NCI-H510A (cell line): Measurements from ENCODE around the gene OR4D10.
"Not testable (repeated sequence)": the region's sequence is repeated elsewhere in the genome, so short reads cannot be mapped to it uniquely, and the experiment has no call there.

ENCODE experiments used
- DNase-seq: peaks from one replicate; lab custom pipeline; 2025; lab: John Stamatoyannopoulos, UW

OR4D10 gene

DNA sequence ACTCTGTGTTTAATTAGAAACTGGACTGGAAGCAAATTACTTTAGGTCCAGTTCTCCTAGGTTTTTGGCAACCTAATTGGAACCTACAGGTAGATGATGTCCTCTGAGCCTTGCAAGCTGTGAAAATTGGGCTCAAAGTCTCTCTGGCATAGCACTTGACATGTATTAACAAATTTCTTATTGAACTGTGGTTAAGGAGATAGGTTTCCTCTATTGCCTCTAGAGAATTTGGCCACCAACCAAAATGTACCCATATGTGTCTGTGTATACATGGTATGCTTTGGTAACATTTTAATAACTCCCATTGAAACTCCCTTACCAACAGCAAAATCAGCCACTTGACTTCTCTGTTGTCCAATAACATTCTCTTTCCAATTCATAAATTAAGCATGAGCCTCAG, at the start of gene OR4D10:
Gene OR4D10, plus strand, starts transcription at position 301 of the 400 bp plus-strand sequence. CDS start 4,115 bp downstream, outside the sequence.
- DNase-seq: no peak

DNA sequence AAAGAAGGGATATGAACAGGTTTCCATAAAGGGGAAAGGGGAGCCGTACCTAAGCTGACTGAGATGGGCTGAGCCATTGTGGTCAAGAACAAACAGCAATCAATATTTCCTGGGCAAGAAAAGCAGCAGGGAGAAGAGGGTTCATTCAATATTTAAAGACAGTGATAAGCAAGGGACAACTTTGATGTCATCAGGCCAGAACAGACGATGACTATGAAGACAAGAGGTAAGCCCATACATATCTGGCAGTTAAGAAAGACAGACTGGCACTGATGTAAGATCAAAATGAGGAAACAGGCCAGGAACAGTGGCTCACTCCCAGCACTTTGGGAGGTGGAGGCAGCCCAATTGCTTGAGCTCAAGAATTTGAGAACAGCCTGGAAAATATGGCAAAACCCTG, 49.3 kb upstream of the OR4D10 start:
- no peak for DNase-seq

DNA sequence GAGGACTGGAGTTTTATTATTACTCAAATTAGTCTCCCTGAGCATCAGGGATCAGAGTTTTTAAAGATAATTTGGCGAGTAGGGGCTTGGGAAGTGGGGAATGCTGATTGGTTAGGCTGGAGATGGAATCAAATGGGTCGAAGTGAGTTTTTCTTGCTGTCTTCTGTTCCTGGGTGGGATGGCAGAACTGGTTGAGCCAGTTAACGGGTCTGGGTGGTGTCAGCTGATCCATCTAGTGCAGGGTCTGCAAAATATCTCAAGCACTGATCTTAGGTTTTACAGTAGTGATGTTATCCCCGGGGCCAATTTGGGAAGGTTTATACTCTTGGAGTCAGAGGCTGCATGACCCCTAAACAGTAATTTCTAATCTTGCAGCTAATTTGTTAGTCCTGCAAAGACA, 48.0 kb upstream of the OR4D10 start:
- no peak for DNase-seq

DNA sequence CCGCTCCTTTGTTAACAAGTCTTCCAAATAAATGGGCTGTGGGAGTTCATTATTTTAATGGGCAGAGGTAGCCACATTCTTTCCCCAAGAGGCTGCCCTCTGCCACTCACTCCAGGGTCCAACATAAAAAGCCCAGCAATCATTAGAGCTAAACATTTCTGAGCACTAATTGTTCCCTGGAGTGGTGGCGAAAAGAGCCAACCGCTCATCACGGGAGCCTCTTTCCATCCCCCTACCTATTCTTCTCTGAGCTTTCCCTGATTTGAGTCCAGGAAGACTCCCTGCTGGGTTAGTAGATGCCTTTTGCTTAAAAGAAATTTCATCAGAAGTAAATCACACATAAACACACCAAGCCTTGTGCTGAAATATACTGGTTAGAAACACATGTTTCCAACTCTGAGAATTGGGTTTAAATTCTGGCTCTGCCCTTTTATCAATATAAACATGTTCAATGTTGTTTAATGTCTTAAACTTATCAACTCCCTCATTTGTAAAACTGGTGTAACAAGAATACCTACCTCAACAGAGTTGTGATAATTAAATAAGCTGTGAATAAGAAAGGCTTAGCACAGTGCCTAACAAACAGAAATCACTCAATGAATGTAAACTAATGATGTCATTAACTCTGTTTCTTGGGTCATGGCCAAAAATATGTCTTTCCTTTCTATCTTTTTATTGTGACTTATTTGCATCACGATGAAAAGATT, 46.6 kb upstream of the OR4D10 start, which contains the start of gene OR5A2:
Gene OR5A2, minus strand, starts transcription at position 53 of the 707 bp plus-strand sequence. CDS start 3,460 bp downstream, outside the sequence.
- no peak for DNase-seq

DNA sequence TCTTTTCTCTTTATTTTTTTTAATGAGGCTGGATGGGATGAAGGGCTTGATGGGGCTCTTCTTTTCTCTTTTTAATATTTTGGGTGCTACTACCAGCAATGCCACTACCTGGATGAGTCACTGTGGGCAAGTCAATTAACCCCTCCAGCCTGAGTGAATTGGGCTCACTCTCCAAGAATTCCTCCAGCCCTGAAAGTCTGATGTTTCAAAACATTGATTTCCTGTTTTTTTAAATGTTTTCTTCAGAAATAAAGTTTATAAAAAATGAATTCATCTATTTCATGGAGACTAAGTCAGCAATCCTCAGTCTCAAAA, 46.1 kb upstream of the OR4D10 start:
- DNase-seq: no peak

DNA sequence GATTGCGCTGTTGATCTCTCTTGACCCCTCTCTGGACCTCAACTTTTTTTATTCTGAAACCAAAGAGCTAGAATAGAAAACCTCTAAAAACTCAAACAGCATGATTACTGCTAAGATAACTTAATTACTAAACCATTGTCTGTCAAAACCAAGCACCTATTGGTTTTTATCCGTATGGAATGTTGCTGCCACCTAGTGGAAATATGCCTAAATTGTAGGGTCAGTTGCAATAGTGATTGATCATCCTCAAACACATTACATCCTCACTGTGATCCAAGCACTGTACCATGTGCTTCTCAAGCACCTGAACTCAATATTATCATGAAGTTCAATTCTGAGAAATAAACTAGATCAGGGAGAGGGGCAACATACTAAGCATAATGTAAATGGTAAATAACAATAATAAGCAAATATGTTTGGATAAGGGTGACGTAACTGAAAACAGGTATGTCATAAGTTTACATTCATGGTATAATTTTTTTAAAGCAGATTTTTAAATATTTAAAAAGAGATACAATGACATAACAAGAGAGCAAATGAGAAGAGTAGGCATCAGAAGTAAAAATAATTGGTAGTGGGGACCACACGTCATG, 43.1 kb upstream of the OR4D10 start:
- peak; percentile 0 for DNase-seq

DNA sequence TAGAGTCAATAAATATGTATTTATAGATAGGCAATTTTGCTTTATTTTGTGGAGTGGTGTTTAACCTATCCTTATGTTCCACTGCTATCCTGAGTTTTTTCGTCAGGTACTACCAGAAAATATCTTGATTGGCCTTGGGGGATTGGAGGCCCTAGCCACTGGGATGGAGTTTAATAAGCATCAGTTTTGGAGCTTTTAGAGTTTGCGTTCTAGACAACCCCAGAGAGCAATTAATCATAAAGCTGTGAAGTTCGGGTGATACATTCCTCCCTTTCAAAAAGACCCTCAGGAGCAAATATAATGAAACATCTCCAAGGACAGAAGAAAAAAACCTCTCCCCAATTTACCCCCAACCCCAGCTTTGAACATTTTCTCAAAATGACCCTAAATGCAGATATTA, 36.9 kb upstream of the OR4D10 start, which contains the start of gene OR5A1:
Gene OR5A1, plus strand, starts transcription at position 301 of the 400 bp plus-strand sequence. CDS start 6,700 bp downstream, outside the sequence.
- DNase-seq: no peak

DNA sequence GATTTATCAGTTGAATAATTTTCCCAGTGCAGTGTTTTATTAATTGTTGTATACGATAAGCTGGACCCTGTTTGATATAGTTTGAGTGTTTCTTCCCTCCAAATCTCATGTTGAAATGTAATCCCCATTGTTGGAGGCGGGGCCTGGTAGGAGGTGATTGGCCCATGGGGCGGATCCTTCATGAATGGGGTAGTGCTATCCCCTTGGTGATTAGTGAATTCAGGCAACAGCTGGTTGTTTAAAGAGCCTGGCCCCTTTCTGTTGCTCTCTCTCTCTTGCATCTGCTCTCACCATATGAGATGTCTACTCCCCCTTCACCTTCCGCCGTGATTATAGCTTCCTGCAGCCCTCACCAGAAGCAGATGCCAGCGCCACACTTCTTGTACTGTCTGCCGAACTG, 35.3 kb upstream of the OR4D10 start:
- no peak for DNase-seq

DNA sequence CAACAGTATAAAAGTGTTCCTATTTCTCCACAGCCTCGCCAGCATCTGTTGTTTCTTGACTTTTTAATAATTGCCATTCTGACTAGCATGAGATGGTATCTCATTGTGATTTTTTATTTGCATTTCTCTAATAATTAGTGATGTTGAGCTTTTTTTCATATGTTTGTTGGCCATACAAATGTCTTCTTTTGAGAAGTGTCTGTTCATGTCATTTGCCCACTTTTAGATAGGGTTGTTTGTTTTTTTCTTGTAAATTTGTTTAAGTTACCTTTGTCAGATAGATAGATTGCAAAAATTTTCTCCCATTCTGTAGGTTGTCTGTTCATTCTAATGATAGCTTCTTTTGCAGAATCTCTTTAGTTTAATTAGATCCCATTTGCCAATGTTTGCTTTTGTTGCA, 27.5 kb upstream of the OR4D10 start:
- DNase-seq: not testable (repeated sequence)

DNA sequence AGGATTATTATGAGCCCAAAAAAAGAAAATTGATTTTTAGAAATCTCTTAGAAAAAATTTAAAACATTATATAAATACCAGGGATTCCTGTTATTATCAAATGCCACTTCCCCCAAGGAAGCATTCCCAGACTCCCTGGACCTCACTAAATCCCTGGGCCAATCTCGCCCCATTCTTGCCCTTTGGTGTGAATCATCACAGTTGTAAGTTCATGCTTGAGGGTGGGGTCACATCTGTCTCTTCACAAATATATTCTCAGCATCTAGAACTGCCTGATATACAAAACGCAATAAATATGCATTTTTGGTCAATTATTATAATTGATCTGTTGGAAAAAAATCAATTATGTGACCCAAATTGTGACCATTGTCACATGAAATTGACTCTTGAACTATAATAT, 24.6 kb upstream of the OR4D10 start:
- no peak for DNase-seq

DNA sequence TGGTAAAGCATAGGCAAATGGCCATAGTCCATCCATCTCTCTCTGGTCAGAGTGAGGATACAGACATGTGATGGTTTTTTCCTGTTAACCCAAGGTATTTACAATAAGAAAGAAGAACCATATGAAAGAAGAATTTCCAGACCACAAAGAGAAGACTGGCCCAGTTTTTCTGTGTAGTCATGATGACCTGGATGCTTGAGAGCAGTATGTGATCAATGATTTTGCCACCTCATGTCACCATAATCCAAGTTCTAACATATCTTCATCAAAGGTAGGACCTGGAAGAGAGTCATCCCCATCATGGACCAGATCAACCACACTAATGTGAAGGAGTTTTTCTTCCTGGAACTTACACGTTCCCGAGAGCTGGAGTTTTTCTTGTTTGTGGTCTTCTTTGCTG, 16.5 kb upstream of the OR4D10 start, which contains the start of gene OR4D6:
Gene OR4D6, plus strand, starts transcription at position 301 of the 400 bp plus-strand sequence. Its CDS starts 0 bp downstream, at position 301.
- DNase-seq: no peak

DNA sequence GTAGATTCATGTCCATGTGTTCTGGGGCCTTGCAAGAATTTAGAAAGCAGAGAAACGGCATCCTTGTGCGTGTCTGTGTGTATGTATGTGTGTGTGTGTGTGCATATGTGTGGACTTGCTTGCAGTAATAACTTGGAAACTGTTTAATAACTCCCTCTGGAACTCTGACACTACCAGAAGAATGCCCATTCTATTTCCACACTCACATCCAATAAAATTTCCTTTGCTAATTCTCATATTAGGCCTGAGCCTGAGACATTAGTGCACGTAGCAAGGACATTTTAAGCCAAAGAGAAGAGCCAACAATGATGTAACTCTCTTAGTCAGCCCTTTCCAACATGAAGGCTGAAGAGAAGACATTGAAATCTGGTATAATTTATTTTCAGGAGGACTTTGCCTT, 13.2 kb upstream of the OR4D10 start:
- DNase-seq: no peak

DNA sequence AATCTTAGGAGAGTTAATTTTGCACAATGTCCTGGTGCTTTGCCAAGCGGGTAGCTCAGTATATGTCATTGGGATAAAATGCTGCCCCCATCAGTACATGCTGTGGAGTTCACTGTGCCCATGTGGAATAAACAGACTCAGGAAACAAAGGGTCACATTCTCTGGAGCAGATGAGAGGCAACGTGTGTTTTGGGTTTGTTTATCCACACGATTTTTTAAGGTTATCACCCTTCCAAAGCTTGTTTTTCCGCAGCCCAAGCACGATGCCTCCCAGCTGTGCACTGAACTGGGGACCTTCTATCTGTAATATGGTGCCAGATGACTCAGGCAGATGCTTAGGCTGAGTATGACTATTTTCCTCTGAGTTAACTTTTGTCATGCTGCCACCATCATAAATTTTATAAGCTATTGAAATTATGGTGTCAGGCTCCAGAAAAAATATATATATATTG, 9.9 kb upstream of the OR4D10 start:
- no peak for DNase-seq

DNA sequence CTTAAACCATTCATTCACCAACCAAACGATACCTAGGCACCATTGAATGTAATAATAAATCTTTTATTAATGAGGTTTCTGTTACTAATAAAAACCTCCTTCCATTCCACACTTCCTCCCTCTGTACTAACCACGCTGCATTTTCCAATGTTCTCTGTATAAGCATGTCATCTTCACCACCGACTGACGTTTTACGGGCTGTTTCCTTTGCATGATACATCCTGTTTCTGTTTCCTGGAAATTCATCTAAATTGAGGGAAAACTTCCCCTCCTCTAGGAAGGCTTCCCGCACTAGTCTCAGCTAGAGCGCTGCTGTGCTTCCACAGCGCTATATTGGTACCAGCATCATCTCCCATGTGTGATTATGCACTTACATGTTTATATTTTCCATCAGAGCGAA, 2.1 kb downstream of the OR4D10 start:
- no peak for DNase-seq

DNA sequence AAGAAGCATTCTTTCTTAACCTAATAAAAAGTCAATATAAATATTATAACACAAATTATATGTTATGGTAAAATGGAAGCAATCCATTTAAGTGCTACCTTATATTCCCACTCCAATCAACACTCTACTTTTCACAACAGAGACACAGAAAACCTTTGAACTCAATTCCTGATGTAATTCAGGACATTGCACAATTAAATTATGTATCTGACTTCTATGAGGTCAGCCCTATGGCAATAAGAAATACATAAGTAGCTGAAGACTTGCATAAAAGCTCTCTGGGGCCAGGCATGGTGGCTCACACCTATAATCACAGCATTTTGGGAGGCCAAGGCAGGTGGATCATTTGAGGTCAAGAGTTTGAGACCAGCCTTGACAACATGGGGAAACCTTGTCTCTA, 6.8 kb downstream of the OR4D10 start:
- no peak for DNase-seq

DNA sequence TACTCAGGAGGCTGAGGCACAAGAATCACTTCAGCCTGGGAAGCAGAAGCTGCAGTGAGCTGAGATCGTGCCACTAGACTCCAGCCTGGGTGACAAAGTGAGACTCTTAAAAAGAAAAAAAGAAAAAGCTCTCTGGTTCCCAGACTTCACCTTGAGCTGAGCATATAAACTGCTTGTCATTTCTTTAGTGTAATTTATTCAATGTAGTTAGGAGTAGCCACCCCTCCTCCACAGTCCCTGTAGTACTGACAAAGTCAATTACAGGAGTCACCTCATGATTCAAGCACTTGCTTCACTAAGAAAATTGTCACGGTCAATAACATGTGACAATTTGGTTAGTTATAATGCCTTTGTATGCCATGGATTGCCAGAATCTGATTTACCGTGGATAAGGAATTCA, 7.2 kb downstream of the OR4D10 start:
- DNase-seq: no peak

DNA sequence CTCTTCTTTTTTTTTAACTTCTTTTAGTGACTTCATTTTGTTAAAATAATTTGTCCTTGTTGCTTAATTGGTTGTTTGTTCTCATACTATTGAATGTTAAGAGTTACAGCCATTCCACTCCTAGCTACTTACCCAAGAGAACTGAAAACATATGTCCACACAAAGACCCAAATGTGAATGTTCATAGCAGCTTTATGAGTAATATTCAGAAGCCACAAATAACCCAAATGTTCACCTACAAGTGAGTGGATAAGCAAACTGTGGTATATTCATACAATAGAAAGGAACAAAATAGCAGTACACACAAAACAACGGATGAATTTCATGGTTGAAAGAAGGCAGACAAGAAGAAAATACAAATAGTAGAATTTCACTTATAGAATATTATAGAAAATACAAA, 28.8 kb downstream of the OR4D10 start:
- no peak for DNase-seq

DNA sequence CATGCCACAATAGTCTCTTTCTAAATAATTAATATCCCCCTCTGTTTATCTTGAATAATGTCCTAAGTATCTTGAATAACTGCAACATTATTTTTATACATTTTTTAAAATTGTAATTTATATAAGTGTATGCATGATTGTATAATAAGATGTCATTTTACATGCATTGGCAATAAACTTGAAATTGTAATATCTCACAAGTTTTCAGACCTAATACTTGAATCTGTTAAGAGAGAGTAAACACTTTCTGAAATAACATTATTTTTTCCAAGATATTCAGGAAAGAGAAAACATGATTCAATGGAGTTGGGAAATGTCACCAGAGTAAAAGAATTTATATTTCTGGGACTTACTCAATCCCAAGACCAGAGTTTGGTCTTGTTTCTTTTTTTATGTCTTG, 30.2 kb downstream of the OR4D10 start, which contains the start of gene OR4D11:
Gene OR4D11, plus strand, starts transcription at position 301 of the 400 bp plus-strand sequence. Its CDS starts 0 bp downstream, at position 301.
- no peak for DNase-seq

DNA sequence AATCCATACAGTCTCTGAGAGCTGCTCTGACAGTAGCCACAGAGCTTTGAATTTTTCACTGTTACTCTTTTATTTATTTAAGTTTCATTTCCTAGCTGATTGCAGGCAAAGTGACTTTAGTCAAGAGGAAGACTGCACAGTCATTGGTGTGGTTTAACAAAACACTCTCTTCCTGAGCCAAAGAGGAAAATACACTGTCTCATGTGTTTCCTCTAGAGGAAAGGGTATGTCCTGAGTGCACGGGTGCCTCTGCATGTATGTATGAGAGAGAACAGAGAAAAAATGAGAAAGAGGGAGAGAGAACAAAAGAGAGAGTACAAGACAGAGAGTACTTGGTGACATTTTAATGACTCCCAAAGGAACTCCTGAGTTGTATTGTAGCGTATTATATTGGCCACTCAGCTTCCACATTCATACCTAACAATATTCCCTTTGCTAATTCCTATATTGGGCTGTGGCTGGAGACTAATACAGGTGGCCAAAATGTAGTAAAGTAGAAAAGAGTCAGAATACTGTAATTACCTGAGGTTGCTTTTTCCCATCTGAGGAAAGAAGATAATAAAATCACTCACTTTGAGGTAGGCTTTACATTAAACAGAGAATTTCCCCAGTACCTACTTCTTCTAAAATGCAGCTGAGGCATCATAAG, 38.0 kb downstream of the OR4D10 start, which contains the start of gene OR4D9:
Gene OR4D9, plus strand, starts transcription at position 599 of the 649 bp plus-strand sequence. CDS start 3,374 bp downstream, outside the sequence.
- no peak for DNase-seq

DNA sequence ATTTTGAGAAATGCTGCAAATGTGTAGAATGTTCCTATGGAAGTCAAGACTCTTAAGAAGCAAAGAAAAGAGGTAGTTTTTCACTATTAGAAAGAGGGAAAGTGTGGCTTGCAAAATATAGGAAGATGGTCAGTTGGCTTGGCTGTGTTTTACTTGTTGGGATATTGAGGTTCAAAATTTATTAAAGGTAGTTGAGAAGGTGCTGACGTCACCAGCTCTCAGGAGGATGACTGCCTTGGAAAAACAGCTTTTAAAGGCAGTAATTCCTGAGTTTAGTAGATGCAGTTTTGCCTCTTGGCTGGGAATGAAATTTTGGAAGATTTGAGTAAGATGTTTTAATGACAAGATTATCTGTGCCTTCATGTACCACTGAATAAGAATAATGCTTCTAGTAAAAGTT, 38.6 kb downstream of the OR4D10 start:
- DNase-seq: no peak

DNA sequence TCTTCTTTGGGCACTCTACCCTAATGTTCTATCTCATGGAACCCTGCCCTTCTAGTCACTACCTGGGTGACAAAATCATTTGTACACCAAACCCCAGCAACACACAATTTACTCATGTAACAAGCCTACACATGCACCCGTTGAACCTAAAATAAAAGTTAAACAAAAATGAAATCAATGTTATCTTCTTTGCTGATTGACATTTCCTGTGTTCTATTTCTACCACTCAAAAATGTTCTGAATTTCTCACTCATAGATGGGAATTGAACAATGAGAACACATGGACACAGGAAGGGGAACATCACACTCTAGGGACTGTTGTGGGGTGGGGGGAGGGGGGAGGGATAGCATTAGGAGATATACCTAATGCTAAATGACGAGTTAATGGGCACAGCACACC, 47.0 kb downstream of the OR4D10 start:
- DNase-seq: not testable (repeated sequence)

DNA sequence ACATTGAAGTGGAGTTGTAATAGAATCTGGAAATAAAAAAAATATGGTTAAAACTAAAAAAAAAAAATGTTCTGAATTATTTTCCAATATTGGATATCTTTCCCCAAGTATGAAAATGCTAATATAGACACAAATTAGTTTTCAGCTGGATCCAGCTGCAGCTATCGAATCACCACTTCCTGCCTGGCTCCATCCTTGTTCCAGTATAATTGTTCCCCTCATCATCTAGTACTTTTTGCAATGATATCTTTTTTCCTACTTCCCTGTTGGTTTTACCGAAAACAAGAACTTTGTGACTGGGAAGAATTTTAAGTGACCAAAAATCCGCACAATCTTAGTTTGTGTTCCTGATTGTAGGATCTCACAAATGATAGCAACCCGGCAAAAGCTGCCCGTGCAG, 47.6 kb downstream of the OR4D10 start:
- no peak for DNase-seq

DNA sequence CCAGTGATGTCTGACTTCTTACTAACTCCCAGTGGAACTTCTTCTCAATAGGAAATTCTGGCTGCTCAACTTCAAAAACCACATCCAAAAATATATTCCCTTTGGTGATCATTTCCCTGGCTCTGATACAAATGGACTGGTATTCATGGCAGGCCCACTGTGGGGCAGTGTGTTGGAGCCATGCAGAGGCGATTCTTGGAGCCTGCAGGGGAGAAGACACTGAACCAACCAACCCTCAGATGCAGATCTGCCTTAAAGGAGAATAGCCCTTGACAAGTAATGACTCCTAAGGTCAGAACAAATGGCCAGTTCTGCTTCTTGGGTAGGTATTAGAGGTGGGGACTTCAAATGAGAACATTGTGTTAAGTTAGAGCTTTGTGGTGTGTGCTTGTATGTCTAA, 50.4 kb downstream of the OR4D10 start:
- DNase-seq: no peak
